Esophagus muscularis mucosa (tissue), 4 donors: Measurements from ENCODE around the gene FCGBP.

Experiments
- CTCF ChIP-seq, 3 experiments: fragments of 200-600 bp in 2 of 3; fragments of 450-650 bp in 1 of 3; sonication (generic) in 2 of 3; IDR thresholded peaks; one replicate each; pipeline ENCODE4 v1.5.1; 2017 to 2019; ENCODE audit warnings: antibody characterized with exemption in 3 of 3, mild to moderate bottlenecking in 2 of 3, moderate library complexity in 1 of 3
- EP300 ChIP-seq: sonication (generic); formaldehyde crosslinking; IDR thresholded peaks from one replicate; pipeline ENCODE4 v1.6.1; 2017; ENCODE audit warnings: antibody characterized with exemption
- POLR2A ChIP-seq: fragments of 450-650 bp; IDR thresholded peaks from one replicate; pipeline ENCODE4 v1.6.1; 2017; ENCODE audit warnings: antibody characterized with exemption, moderate library complexity, mild to moderate bottlenecking, low read depth
- POLR2AphosphoS5 ChIP-seq, 2 donors: sonication (generic); formaldehyde crosslinking; IDR thresholded peaks; one replicate each; pipeline ENCODE4 v1.6.1; 2017; ENCODE audit warnings: antibody characterized with exemption in 2 of 2

- TF ChIP-seq CTCF (IDR thresholded peaks at IDR 0.05) (no peak), POLR2A (no peak), POLR2AphosphoS5 (IDR thresholded peaks at IDR 0.05) (no peak), EP300 (no peak)
Measured at GRCh38 chr19:39934584-39935363, at the start of gene FCGBP.
